Coronary artery (tissue), 2 donors: ENCODE data around the gene E2F2.

Experiments
- DNase-seq: peaks from one replicate; pipeline ENCODE4 v3.0.0-alpha.2; 2017; ENCODE audit warnings: low spot score
- H3K27ac ChIP-seq, 2 donors: fragments of 200-600 bp; sonication (generic); one replicate each; pipeline ENCODE4 v1.5.1; 2016 to 2019
- H3K4me3 ChIP-seq: fragments of 200-600 bp; sonication (generic); 2 replicates; pipeline ENCODE4 v1.5.1; 2016; ENCODE audit warnings: mild to moderate bottlenecking, moderate library complexity
- TF ChIP-seq, protein P1 (sequence below): fragments of 200-600 bp; sonication (generic); IDR thresholded peaks from one replicate; pipeline ENCODE4 v1.5.1; 2019; ENCODE audit warnings: antibody characterized with exemption

Gene E2F2

DNA sequence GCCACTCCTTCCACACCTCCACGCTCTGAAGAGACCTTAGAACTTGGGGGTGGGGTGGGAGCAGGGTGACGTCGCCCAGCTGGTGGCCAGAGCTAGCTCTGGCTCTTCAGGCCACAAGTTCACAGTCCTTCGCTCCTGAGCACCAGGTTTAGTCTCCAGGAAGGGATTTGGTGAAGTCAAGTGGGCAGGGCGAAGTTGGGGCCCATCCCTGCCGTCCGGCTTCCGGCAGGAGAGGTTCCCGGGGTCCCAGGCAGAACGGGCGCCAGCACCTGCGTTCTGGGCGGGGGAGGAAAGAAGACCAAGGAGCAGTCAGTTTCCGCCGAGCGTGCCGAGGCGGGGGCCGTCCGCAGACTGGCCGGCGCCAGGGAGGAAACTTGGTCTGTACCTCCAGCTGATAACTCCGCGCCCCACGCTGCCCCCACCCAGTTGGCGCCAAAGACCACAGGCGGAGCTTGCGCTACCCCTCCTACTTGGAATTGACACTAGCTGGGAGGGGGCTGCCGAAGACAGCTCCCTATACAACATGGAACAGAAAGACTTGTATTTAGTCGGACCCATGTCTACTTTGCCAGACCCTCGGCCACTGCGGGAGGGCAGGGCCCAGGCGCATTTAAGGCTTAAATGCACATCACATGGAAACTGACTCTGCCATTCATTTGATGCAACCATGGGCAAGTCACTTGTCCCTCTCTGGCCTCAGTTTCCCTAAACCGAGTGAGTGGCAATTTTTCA, 27.3 kb upstream of the E2F2 start:
- Histone ChIP-seq H3K4me3 (peak overlapping the region; percentile 84), H3K27ac (peak overlapping the region; percentile 94 to 95)
- peak; percentile 87 for DNase-seq
- TF ChIP-seq, protein P1, sequence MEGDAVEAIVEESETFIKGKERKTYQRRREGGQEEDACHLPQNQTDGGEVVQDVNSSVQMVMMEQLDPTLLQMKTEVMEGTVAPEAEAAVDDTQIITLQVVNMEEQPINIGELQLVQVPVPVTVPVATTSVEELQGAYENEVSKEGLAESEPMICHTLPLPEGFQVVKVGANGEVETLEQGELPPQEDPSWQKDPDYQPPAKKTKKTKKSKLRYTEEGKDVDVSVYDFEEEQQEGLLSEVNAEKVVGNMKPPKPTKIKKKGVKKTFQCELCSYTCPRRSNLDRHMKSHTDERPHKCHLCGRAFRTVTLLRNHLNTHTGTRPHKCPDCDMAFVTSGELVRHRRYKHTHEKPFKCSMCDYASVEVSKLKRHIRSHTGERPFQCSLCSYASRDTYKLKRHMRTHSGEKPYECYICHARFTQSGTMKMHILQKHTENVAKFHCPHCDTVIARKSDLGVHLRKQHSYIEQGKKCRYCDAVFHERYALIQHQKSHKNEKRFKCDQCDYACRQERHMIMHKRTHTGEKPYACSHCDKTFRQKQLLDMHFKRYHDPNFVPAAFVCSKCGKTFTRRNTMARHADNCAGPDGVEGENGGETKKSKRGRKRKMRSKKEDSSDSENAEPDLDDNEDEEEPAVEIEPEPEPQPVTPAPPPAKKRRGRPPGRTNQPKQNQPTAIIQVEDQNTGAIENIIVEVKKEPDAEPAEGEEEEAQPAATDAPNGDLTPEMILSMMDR: no peak

DNA sequence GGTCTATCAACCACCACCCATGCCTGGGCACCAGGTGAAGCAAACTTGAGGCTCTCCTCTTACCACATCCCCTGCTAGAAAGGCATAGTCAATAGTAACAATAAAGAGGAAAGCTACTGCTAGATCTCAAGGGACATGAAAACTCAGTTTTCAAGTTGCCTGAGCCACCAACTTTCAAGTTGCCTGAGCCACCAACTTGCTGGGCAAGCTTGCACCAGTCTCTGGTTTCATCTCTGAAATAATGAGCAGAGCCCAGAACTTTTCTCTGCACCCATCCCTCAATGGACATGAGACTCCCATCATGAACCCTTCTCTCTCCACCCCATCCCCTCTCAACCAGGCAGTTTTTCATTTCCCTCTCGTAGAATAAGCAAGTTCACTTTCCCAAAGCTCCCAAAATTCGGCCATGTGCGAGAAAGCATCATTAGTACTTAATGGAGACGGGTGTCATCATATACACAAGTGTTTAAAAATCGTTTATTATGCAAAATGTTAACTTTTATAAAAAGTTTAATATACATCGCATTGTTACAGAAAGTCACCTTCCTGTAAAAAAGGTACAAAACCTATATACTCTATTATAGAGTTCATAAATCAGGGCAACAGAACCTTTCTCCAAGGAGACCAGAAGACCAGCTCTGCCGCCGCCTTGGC, 26.6 kb upstream of the E2F2 start:
- TF ChIP-seq, protein P1: no peak
- Histone ChIP-seq H3K4me3 (peak overlapping the region; percentile 84), H3K27ac (peak overlapping the region; percentile 94 to 95)
- DNase-seq: no peak

DNA sequence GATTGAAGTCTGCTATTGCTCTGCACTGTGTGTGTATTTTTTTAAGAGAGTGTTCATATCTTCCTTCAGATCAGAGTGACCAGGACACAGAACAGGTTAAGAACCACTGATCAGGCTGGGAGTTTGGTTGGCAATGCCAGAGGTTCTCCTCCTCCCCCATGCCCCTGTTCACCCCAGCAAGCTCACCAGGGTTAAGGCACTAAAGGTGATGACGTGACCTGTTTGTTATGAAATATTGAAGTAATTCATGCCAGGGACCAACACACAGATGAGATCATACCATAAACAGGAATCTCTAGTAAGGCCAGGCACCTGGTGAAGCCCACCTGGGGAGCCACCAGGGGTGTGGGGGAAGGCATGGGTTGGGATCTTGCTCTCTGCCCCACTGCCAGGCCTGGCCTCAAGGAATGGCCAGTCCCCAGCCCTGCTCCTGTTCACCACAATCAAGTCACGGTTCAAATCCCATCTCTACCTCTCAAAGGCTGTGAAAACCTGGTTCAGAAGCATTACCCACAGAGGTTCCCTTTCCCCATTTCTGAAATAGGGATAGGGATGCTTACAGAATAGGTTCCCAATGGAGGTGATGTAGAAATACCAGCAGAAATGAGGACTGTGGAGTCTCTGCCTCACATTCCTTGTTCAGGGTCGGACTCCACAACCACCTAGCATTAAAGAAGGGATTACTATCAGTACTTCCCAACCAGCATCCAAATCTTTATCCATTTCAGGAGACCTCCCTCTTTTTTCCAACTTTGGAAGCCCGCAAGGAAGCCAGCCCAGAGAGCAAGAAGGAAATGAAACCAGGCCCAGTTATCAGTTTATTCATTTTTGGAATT, 25.8 kb upstream of the E2F2 start:
- TF ChIP-seq, protein P1: no peak
- Histone ChIP-seq H3K27ac (peak overlapping the region; percentile 94 to 95), H3K4me3 (peak overlapping the region; percentile 84)
- DNase-seq: no peak

DNA sequence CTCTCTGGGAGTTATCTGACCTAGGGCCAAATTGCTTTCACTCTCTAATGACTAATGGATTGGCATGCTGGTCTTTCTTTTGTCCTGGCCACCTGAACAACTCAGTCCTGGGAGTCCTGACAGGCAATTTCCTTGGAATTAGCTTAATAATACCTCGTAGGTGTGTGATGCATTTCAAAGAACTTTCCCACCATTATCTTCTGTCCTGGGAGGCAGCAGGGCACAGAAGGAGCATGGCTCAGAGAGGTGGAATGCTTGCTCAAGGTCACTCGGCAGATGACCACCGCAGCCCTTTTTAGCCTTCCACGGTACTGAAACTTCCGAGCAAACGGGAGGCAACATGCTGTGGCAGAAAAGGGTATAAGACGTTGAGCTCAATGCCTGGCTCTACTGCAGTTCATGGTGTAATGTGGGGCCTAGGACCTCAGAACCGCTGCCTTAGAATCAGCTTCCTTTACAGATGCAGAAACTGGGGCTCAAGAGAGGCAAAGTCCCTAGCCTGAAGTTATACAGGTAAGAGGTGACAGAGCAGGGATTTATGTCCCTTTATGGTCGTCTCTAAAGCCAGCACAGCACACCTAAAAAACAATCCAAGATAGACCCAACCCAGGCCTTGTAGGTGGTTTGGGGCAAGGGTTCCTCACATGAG, 25.1 kb upstream of the E2F2 start:
- Histone ChIP-seq H3K4me3 (peak overlapping the region; percentile 84), H3K27ac (peak overlapping the region; percentile 94 to 95)
- DNase-seq: peak; percentile 83
- TF ChIP-seq, protein P1: no peak

DNA sequence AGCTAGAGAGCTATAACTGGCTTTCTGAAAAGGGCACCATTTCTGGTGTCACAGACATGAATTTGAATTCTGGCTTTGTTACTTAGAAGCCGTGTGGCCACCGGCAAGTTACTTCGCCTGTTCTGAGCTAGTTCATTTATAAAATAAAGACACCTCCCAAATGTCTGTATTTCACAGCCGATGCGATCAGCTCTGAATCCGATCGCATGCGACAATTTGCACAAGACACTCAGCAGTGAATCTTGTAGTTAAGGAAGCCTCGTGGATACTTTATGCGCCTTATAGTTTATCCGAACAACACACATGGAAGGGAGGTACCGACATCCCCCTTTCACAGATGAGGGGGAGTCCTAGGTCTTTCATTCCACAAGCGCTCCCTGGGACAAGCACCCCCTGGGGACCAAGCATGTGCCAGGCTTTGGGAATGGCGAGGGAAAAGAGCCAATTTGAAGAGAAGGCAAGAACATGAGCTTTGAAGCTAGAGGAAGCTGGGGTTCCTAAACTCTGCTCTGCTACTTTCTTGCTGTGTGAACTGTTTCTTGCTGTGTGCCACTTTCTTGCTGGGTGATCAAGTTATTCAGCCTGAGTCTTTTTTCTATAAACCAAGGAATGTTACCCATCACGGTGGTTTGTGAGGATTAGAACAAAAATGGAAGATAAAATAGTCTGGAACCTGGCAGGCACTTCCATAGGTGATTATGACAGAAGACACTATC, 24.4 kb upstream of the E2F2 start:
- Histone ChIP-seq H3K27ac (peak overlapping the region; percentile 94 to 95), H3K4me3 (peak overlapping the region; percentile 84)
- TF ChIP-seq, protein P1: no peak
- DNase-seq: no peak

DNA sequence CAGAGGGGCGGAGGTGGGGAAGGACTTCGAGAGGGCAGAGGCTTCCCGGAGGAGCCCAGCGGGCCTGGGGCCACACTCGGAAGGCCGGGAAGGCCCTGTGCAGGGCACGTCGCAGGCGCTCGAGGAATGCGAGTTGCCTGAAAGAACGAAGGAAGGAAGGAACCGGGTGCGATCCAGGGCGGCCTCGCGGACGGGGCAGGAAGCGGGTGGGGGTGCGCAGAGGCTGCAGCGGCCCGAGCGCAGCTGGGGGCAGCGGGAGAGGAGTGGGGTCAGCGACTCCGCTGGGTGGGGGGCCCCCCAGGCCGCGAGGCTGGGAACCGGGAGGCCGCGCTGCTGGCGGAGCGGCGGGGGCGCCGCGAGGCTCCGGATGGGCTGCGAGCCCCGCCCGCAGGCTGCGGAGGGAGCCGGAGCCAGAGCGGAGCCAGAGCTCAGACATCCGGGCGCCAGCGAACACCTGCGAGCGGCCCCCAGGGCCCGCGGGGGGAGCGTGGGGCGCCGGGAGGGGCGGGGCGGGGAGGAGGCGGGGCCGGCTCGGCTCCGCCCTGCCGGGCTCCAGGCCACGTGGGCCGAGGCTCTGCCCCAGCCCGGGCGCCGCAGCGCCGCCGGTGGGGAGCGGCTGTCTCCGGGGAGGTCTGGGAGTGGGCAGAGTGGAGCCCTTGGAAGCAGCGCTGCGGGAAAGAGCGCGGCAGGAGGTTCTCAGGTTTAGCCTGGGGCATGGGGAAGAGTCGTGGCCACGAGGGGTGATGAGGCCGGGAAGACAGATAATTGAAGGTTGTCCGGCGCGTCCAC, 23.6 kb upstream of the E2F2 start:
- DNase-seq: peak; percentile 94

More for the DNA sequence above, 23.6 kb upstream of the E2F2 start:
- TF ChIP-seq, protein P1: no peak
- Histone ChIP-seq H3K27ac (peak overlapping the region; percentile 94 to 95), H3K4me3 (peak overlapping the region; percentile 84)
